Astrocyte of the spinal cord (primary cell): ENCODE results near the gene TMEM14B.

ENCODE experiments used
- DNase-seq: peaks from one replicate; pipeline ENCODE4 v3.0.0; 2011; ENCODE audit warnings: low read depth, low spot score
- H3K4me3 ChIP-seq: 2 replicates; pipeline ENCODE4 v1.5.1; 2011; ENCODE audit warnings: low read depth, mild to moderate bottlenecking, low read length, moderate library complexity
- CTCF ChIP-seq: IDR thresholded peaks from 2 replicates; pipeline ENCODE4 v1.5.1; 2012; ENCODE audit warnings: low read depth, mild to moderate bottlenecking, low read length, inconsistent platforms
- in situ Hi-C: cut with HindIII; loops from 2 replicates; pipeline ENCODE4 v1.10.0; 2017; ENCODE audit warnings: low sequenced_read_pairs

TMEM14B gene

GRCh38 chr6:10792101-10792500 lies 44.5 kb downstream of the TMEM14B start:
- DNase-seq, result no peak
- in situ Hi-C loops, result no loop called here
- H3K4me3 ChIP-seq, result no peak overlapping the region
- TF ChIP-seq CTCF, result no peak

GRCh38 chr6:10793035-10793434 lies 45.4 kb downstream of the TMEM14B start:
- in situ Hi-C loops, result no loop called here
- no peak for TF ChIP-seq CTCF
- H3K4me3 ChIP-seq, result no peak overlapping the region
- no peak for DNase-seq

GRCh38 chr6:10793695-10794094 lies 46.1 kb downstream of the TMEM14B start:
- TF ChIP-seq CTCF, result no peak
- in situ Hi-C loops, result no loop called here
- no peak overlapping the region for H3K4me3 ChIP-seq
- no peak for DNase-seq

- H3K4me3 ChIP-seq, result no peak overlapping the region
- in situ Hi-C loops, result no loop called here
- no peak for TF ChIP-seq CTCF
- DNase-seq, result no peak
Observed at GRCh38 chr6:10794239-10794638, 46.6 kb downstream of the TMEM14B start.

GRCh38 chr6:10800810-10801209 lies 53.2 kb downstream of the TMEM14B start:
- TF ChIP-seq CTCF, result no peak
- no peak for DNase-seq
- H3K4me3 ChIP-seq, result no peak overlapping the region
- in situ Hi-C loops, result no loop called here

- peak; percentile 67 for DNase-seq
- in situ Hi-C loops, result no loop called here
- peak; percentile 100 for TF ChIP-seq CTCF
- H3K4me3 ChIP-seq, result no peak overlapping the region
Observed at GRCh38 chr6:10801224-10801848, 53.7 kb downstream of the TMEM14B start.
